HUES48 (cell line): ENCODE measurements around the gene ARMC7.
"Not testable (repeated sequence)": the region's sequence is repeated elsewhere in the genome, so short reads cannot be mapped to it uniquely, and the experiment has no call there.

ENCODE experiments used
- H3K27ac ChIP-seq: one replicate; pipeline ENCODE4 v1.7.0; 2013; ENCODE audit warnings: low read depth, low read length, inconsistent platforms
- H3K27me3 ChIP-seq: 2 replicates; pipeline ENCODE4 v1.6.1; 2013; ENCODE audit warnings: mild to moderate bottlenecking, low read length; ENCODE audit not compliant: control insufficient read depth, insufficient read depth
- H3K36me3 ChIP-seq: 2 replicates; pipeline ENCODE4 v1.6.1; 2013; ENCODE audit warnings: low read length; ENCODE audit not compliant: control insufficient read depth, insufficient read depth
- H3K4me1 ChIP-seq: 2 replicates; pipeline ENCODE4 v1.6.1; 2013; ENCODE audit warnings: mild to moderate bottlenecking, low read length; ENCODE audit not compliant: control insufficient read depth, insufficient read depth
- H3K4me3 ChIP-seq: 2 replicates; pipeline ENCODE4 v1.5.1; 2013; ENCODE audit warnings: mild to moderate bottlenecking, low read depth, low read length
- H3K9ac ChIP-seq: 2 replicates; pipeline ENCODE4 v1.6.1; 2013; ENCODE audit warnings: mild to moderate bottlenecking, low read depth, low read length, moderate library complexity
- H3K9me3 ChIP-seq: 2 replicates; pipeline ENCODE4 v1.6.1; 2013; ENCODE audit warnings: low read length; ENCODE audit not compliant: control insufficient read depth, insufficient read depth

ARMC7 gene

DNA sequence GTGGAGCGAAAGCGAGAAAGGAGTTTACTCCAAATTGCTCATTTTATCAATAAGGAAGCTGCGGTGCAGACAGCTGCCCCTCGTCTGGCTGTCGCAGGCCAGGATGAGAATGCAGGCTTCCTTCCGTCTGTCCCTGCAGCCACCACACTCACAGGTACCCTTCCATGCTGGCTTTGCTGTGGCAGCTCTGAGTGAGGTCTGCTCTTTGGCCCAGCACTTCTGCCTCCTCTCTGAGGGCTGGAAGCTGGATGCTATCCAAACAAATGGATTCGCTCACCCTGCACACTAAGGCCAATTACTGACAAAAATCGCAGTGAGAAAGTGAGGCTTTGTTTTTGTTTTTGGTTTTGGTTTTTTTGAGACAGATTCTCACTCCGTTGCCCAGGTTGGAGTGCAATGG is 7.0 kb downstream of the ARMC7 start:
- Histone ChIP-seq H3K9me3 (no peaks in the 10 kb centered on the region), H3K4me1 (peaks cover 5% of the 10 kb centered on the region; the same call in 1 of the 2 replicates), H3K4me3 (no peak overlapping the region), H3K36me3 (peaks cover 8% of the 10 kb centered on the region; the same call in 1 of the 2 replicates), H3K27me3 (no peaks in the 10 kb centered on the region), H3K9ac (no peak overlapping the region), H3K27ac (no peak overlapping the region)

DNA sequence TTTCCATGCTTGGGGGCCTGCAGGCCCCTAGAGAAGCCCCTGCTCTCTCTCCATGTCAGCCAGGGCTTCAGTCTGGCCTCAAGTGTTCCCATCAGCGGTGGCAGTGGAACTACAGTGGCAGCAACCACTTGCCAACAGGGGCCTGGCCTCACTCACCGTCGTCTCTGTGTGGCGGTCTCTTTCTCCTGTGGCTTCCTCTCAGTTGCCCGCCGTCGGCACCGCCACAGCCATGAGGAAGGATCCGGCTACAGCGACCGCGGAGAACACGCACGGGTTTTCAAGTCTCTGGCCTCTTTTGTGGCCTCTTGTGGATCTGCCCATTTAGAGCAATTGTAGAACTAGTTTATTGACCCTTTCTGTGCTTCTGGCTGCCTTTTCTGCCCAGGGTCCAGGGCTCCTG is 8.5 kb downstream of the ARMC7 start:
- peaks cover 5% of the 10 kb centered on the region; the same call in 1 of the 2 replicates for H3K4me1 ChIP-seq
- H3K4me3 ChIP-seq, result no peak overlapping the region
- H3K27me3 ChIP-seq, result no peaks in the 10 kb centered on the region
- H3K27ac ChIP-seq, result no peak overlapping the region
- H3K36me3 ChIP-seq, result peaks cover 8% of the 10 kb centered on the region; the same call in 1 of the 2 replicates
- no peaks in the 10 kb centered on the region for H3K9me3 ChIP-seq
- H3K9ac ChIP-seq, result no peak overlapping the region

DNA sequence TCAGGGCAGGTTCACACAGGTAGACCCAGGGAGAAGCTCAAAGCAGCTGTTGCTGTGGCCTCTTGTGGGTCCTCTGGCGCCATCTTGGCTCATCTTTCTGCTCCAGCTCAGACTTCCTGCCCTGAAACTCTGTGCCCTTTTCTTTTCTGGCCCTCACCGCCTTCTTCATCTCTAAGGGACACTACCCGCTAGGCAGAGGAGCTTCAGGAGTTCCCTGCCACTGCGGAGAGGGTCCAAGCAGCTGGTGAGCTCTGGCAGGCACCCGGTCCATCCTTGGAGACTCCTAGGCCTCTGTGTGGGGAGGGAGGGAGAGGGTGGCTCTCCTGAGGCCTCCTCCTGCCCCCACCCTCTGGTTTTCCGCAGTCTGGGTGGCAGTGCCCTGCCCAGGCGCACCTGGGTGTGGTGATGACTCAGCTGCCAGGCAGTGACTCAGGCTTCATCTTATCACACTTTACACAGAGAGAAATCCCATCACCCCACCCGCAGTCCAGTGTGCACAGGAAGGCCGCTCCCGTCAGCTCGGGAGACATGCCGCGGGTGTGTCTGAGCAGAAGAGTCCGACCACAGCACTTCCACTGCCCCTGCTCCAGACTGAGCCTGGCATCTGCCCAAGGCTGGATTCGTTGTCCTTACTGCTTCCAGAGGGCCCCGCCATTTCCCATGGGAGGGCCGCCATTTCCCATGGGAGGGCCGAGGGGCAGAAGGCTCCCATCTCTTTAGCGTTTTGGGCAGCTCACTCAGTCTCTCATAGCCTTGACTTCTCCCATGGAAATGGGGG is 14.5 kb downstream of the ARMC7 start:
- Histone ChIP-seq H3K27me3 (no peaks in the 10 kb centered on the region), H3K36me3 (peaks cover 4% of the 10 kb centered on the region), H3K4me3 (no peak overlapping the region), H3K9ac (no peak overlapping the region), H3K9me3 (no peaks in the 10 kb centered on the region), H3K4me1 (no peaks in the 10 kb centered on the region), H3K27ac (no peak overlapping the region)

DNA sequence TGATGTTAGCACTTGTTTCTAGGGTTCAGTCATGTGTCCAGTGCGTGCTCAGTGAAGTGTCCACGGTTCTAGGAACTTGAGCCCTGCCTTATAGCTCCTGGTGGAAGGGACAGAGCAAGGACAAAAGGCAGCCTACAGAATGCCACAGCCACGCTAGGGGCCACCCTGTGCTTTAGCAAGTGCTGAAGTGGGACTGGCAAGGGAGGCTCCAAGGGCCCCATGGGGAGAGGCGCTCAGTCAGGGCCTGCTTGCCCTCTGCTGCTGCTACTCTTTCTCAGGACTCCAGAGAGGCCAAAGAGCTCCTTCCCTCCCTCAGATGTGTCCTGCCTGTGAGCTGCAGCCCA is 15.0 kb downstream of the ARMC7 start:
- no peak overlapping the region for H3K9ac ChIP-seq
- no peaks in the 10 kb centered on the region for H3K4me1 ChIP-seq
- peaks cover 10% of the 10 kb centered on the region for H3K36me3 ChIP-seq
- H3K9me3 ChIP-seq, result no peaks in the 10 kb centered on the region
- H3K27me3 ChIP-seq, result no peaks in the 10 kb centered on the region
- no peak overlapping the region for H3K4me3 ChIP-seq
- no peak overlapping the region for H3K27ac ChIP-seq

DNA sequence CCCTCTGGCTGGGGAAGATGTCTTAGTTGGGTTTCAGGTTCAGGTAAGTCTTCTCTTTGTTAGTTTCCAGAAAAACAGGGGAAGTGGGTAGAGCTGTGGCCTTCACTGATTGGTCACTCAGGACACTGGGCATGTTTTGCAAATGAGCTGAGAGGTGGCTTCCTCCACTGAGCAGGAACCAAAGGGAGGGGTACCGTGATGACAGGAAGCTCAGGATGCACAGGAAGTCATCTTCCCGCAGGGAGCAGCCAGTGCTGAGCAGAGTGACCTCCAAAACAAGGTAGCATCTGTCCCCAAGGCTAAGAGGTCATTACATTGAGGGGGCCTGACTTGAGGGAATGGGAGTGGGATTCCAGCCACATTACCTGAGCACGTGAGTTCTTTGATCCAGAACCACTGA is 16.2 kb downstream of the ARMC7 start:
- no peak overlapping the region for H3K4me3 ChIP-seq
- peaks cover 4% of the 10 kb centered on the region for H3K4me1 ChIP-seq
- H3K27me3 ChIP-seq, result no peaks in the 10 kb centered on the region
- peaks cover 16% of the 10 kb centered on the region for H3K36me3 ChIP-seq
- H3K9me3 ChIP-seq, result no peaks in the 10 kb centered on the region
- no peak overlapping the region for H3K9ac ChIP-seq
- no peak overlapping the region for H3K27ac ChIP-seq

DNA sequence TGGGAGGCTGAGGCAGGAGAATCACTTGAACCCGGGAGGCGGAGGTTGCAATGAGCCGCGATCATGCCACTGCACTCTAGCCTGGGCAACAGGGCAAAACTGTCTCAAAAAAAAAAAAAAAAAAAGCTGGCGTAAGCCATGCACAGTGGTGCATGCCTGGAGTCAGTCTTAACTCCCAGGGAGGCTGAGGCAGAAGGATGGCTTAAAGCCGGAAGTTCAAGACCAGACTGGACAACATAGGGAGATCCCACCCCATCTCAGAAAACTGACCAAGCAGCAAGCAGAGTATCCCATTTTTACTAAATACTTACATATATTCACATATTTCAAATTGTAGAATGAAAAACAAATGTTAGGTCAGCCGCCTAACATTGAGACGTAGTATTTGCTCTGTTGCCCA is 17.2 kb downstream of the ARMC7 start:
- H3K9ac ChIP-seq, result no peak overlapping the region
- H3K36me3 ChIP-seq, result peaks cover 16% of the 10 kb centered on the region
- no peak overlapping the region for H3K4me3 ChIP-seq
- H3K4me1 ChIP-seq, result peaks cover 4% of the 10 kb centered on the region
- H3K27ac ChIP-seq, result no peak overlapping the region
- no peaks in the 10 kb centered on the region for H3K27me3 ChIP-seq
- H3K9me3 ChIP-seq, result no peaks in the 10 kb centered on the region

DNA sequence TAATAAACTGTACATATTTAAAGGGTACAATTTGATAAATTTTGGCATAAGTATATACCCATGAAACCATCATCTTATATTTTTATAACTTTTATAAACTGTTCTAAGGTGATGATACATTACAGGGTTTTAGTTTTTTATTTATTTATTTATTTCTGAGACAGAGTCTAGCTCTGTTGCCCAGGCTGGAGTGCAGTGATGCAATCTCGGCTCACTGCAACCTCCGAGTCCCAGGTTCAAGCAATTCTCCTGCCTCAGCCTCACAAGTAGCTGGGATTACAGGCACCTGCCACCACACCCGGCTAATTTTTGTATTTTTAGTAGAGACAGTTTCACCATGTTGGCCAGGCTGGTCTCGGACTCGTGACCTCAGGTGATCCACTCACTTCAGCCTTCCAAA is 18.2 kb downstream of the ARMC7 start:
- not testable (repeated sequence) for H3K4me1 ChIP-seq, H3K27ac ChIP-seq, H3K9ac ChIP-seq, H3K27me3 ChIP-seq, H3K4me3 ChIP-seq, H3K9me3 ChIP-seq
- H3K36me3 ChIP-seq, result peaks cover 16% of the 10 kb centered on the region

DNA sequence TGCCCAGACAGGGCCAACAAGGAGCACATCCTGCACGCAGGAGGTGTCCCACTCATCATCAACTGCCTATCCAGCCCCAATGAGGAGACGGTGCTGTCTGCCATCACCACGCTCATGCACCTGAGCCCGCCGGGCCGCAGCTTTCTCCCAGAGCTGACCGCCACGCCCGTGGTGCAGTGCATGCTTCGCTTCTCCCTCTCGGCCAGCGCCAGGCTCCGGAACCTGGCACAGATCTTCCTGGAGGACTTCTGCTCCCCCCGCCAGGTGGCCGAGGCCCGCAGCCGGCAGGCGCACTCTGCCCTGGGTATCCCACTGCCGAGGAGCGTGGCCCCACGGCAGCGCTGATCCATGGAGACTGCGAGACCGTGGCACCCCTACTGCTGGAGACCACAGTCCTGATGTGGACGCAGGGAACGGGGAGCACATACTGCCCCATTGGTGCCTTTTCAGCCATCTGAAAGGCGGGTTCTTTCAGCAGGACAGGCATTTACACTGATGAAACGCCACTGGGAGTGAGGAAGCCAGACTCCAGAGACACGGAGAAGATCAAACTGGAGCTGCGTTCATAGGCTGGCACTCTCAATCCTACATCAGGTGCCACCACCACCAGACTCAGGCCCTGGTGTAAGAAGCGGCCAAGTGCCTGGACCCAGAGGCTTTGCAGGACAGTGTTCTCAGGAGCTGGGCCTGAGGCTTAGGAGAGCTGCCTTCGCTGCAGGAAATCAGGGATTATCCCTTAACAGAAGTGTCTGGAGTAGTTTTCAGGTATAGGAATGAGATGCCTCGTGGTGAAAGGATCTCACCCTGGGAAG is 19.1 kb downstream of the ARMC7 start:
- Histone ChIP-seq H3K4me3 (no peak overlapping the region), H3K36me3 (peaks cover 16% of the 10 kb centered on the region), H3K4me1 (peaks cover 4% of the 10 kb centered on the region), H3K9me3 (no peaks in the 10 kb centered on the region), H3K9ac (no peak overlapping the region), H3K27me3 (no peaks in the 10 kb centered on the region), H3K27ac (no peak overlapping the region)

DNA sequence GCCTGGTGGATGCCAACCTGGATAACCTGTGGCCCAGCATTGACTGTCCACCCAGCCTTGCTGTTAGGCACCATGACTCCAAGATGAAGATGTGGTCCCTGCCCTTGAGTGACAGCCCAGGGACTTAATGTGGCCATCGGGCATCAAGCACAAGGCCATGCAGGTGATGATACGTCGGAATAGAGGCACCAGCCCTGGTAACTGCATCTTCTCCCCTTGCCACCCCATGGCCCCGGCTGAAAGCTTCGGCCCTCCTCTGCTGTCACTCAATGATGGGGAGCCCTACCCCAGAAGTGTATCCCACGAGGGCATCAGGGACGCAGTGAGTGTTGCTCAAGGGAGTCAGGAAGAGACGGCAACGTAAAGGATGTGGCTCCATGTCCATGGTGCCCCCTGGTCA is 19.8 kb downstream of the ARMC7 start:
- no peak overlapping the region for H3K27ac ChIP-seq
- H3K4me3 ChIP-seq, result no peak overlapping the region
- H3K9ac ChIP-seq, result no peak overlapping the region
- H3K27me3 ChIP-seq, result no peaks in the 10 kb centered on the region
- peaks cover 4% of the 10 kb centered on the region for H3K4me1 ChIP-seq
- H3K9me3 ChIP-seq, result no peaks in the 10 kb centered on the region
- H3K36me3 ChIP-seq, result peaks cover 16% of the 10 kb centered on the region

DNA sequence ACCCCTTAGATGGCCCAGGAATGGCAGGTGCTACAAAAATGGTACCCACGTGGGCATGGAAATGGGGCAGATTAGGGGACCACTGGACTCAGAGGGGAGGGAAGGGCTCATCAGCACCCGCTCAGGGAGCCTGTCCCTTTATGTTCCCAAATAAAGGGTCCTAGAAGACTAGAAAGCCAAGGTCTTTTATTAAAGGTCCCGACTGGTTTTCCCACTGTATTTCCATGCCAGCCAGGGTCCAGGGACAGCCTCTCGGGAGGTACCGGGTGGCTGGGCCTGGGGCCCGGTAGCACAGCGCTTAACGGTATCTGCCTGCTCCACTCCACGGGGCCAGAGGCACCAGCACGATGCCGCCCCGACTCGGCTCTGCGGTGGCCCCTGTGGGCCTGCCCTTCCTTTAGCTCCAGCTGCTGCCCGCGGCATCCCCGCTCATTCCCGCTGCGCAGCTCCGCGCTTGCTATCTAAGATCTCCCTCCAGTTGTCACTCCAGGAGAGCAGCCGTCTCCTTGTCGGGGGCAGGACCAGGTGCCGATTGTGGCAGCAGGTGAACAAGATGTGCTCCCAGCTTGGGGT is 20.4 kb downstream of the ARMC7 start:
- peak overlapping the region; percentile 86 for H3K4me3 ChIP-seq
- no peaks in the 10 kb centered on the region for H3K9me3 ChIP-seq
- peaks cover 22% of the 10 kb centered on the region for H3K36me3 ChIP-seq
- H3K27me3 ChIP-seq, result no peaks in the 10 kb centered on the region
- H3K4me1 ChIP-seq, result peaks cover 4% of the 10 kb centered on the region
- peak overlapping the region; percentile 95 for H3K27ac ChIP-seq
- no peak overlapping the region for H3K9ac ChIP-seq
